HepG2 (cell line): ENCODE results near the gene GLYR1. TPM values are rescaled to one million over a fixed set of nuclear protein-coding genes. Genes with fewer than 3 reads are reported as not detected.

Source experiments
- ATAC-seq: fragments of 200-7000 bp; cut with Tn5 transposase; 3 replicates; pipeline ENCODE4 v1.9.1; 2020; ENCODE audit warnings: mild to moderate bottlenecking, moderate library complexity
- BruUV-seq: library from RNA; stranded (reverse); fragments of 400-500 nt; replicated peaks from 2 replicates; lab custom pipeline; 2021; lab: Mats Ljungman, UMichigan
- CTCF ChIA-PET: fragments of 300-600 bp; formaldehyde crosslinking; extraction: SDS; loops from one replicate; lab custom pipeline; 2021; ENCODE audit warnings: low total read pairs, inconsistent platforms, low intra/inter-chr PET ratio; lab: Yijun Ruan, JAX
- POLR2A ChIA-PET: fragments of 350-600 bp; sonication (Branson Sonifier 250); formaldehyde crosslinking; loops from one replicate; lab custom pipeline; 2020; ENCODE audit warnings: antibody characterized with exemption, inconsistent platforms; lab: Yijun Ruan, JAX
- DNase-seq: peaks from one replicate; pipeline ENCODE4 v3.0.0-alpha.2; 2015; ENCODE audit warnings: low spot score
- FAIRE-seq: peaks from 3 replicates; lab custom pipeline; 2011; peaks lifted over from hg19 to GRCh38; lab: Jason Lieb, UNC
- H2AFZ ChIP-seq: one replicate; pipeline ENCODE4 v1.6.1; 2011; ENCODE audit warnings: low read length, inconsistent platforms
- H3K27ac ChIP-seq: fragments of 300-600 bp; 3 replicates; pipeline ENCODE4 v1.8.0; 2011; ENCODE audit warnings: mixed run types, mild to moderate bottlenecking, mixed read lengths, low read length, inconsistent platforms; ENCODE audit not compliant: insufficient read depth; ENCODE audit errors: extremely low read length
- H3K27me3 ChIP-seq, 2 experiments: fragments of 200-600 bp in 1 of 2; 2 replicates in 1 of 2; 3 replicates in 1 of 2; pipeline versions ENCODE4 v1.6.0 to v1.8.0; 2011; ENCODE audit warnings: low read length in 2 of 2, mild to moderate bottlenecking in 2 of 2, moderate library complexity in 2 of 2, inconsistent platforms in 1 of 2; ENCODE audit not compliant: insufficient read depth in 2 of 2, control insufficient read depth in 1 of 2
- H3K36me3 ChIP-seq, 2 experiments: fragments of 200-600 bp in 1 of 2; replicated peaks in 1 of 2; 2 replicates in 1 of 2; 3 replicates in 1 of 2; pipeline versions ENCODE4 v1.5.1 to v1.8.0; 2011; ENCODE audit warnings: low read length in 2 of 2, inconsistent platforms in 1 of 2; ENCODE audit not compliant: insufficient read depth in 2 of 2, control insufficient read depth in 1 of 2
- H3K4me1 ChIP-seq: 2 replicates; pipeline ENCODE4 v1.5.1; 2012; ENCODE audit warnings: low read length, inconsistent platforms; ENCODE audit not compliant: insufficient read depth
- H3K4me2 ChIP-seq: 2 replicates; pipeline ENCODE4 v1.6.0; 2011; ENCODE audit warnings: low read depth, low read length, inconsistent platforms
- H3K4me3 ChIP-seq, 3 experiments: fragments of 200-600 bp in 1 of 3; sonication (generic), shearing (Covaris generic) in 1 of 3; replicated peaks in 1 of 3; 2 replicates each; pipeline ENCODE4 v1.5.1; 2011 to 2016; ENCODE audit warnings: low read length in 3 of 3, inconsistent platforms in 2 of 3, low read depth in 2 of 3, mild to moderate bottlenecking in 2 of 3, control low read depth in 1 of 3, mixed read lengths in 1 of 3; ENCODE audit not compliant: insufficient read depth in 1 of 3
- H3K79me2 ChIP-seq: one replicate; pipeline ENCODE4 v1.6.1; 2011; ENCODE audit warnings: low read length, inconsistent platforms; ENCODE audit not compliant: insufficient read depth
- H3K9ac ChIP-seq: 2 replicates; pipeline ENCODE4 v1.6.0; 2011; ENCODE audit warnings: mild to moderate bottlenecking, low read depth, low read length, inconsistent platforms; ENCODE audit not compliant: insufficient read depth
- H3K9me3 ChIP-seq: 2 replicates; pipeline ENCODE4 v1.5.1; 2012; ENCODE audit warnings: mild to moderate bottlenecking, low read length
- H4K20me1 ChIP-seq: 2 replicates; pipeline ENCODE4 v1.6.0; 2011; ENCODE audit warnings: inconsistent platforms, mild to moderate bottlenecking, low read length, moderate library complexity; ENCODE audit not compliant: insufficient read depth
- ARID2 ChIP-seq: sonication (generic); formaldehyde crosslinking; IDR thresholded peaks from 2 replicates; pipeline ENCODE4 v1.8.1; 2022; ENCODE audit warnings: mild to moderate bottlenecking, missing genetic modification reagents, borderline replicate concordance
- HNF4A ChIP-seq: sonication (generic); formaldehyde crosslinking; IDR thresholded peaks from 2 replicates; pipeline ENCODE4 v1.4.0; 2020; ENCODE audit warnings: missing genetic modification reagents
- JUN ChIP-seq: sonication (generic); formaldehyde crosslinking; IDR thresholded peaks from 2 replicates; pipeline ENCODE4 v1.4.0; 2020; ENCODE audit warnings: mild to moderate bottlenecking, missing genetic modification reagents
- KDM1A ChIP-seq: IDR thresholded peaks from 2 replicates; pipeline ENCODE4 v1.6.1; 2016; ENCODE audit warnings: missing compliant biosample characterization
- KMT2A ChIP-seq: sonication (generic); formaldehyde crosslinking; IDR thresholded peaks from 2 replicates; pipeline ENCODE4 v1.4.0; 2020; ENCODE audit warnings: missing genetic modification reagents
- MAZ ChIP-seq, 2 experiments: sonication (generic) in 1 of 2; formaldehyde crosslinking in 1 of 2; IDR thresholded peaks; 2 replicates each; pipeline versions ENCODE4 v1.5.0 to v1.6.1; 2012 to 2020; ENCODE audit warnings: low read depth in 2 of 2, mild to moderate bottlenecking in 2 of 2, borderline replicate concordance in 1 of 2, improper control_type of control experiment in 1 of 2, low read length in 1 of 2, missing genetic modification reagents in 1 of 2, moderate library complexity in 1 of 2
- NFIC ChIP-seq: IDR thresholded peaks from 2 replicates; pipeline ENCODE4 v1.6.1; 2012; ENCODE audit warnings: mild to moderate bottlenecking, low read length, inconsistent platforms
- SIX1 ChIP-seq: sonication (generic); formaldehyde crosslinking; IDR thresholded peaks from 2 replicates; pipeline ENCODE4 v1.4.0; 2020; ENCODE audit warnings: missing genetic modification reagents, borderline replicate concordance
- TCF12 ChIP-seq, 2 experiments: fragments of 450-650 bp in 1 of 2; sonication (generic) in 1 of 2; formaldehyde crosslinking in 1 of 2; IDR thresholded peaks; 2 replicates each; pipeline versions ENCODE4 v1.6.1 to v1.8.0; 2017 to 2022; ENCODE audit warnings: antibody characterized with exemption in 1 of 2, mild to moderate bottlenecking in 1 of 2, missing genetic modification reagents in 1 of 2, moderate library complexity in 1 of 2
- TOPORS ChIP-seq: sonication (generic); formaldehyde crosslinking; IDR thresholded peaks from 2 replicates; pipeline ENCODE4 v1.8.0; 2023; ENCODE audit warnings: mild to moderate bottlenecking, missing genetic modification reagents
- ZNF441 ChIP-seq: sonication (generic); formaldehyde crosslinking; IDR thresholded peaks from 2 replicates; pipeline ENCODE4 v1.7.0; 2021; ENCODE audit warnings: missing genetic modification reagents, borderline replicate concordance
- ZNF512B ChIP-seq: sonication (generic); formaldehyde crosslinking; IDR thresholded peaks from 2 replicates; pipeline ENCODE4 v1.5.1; 2020; ENCODE audit warnings: missing genetic modification reagents, mild to moderate bottlenecking, borderline replicate concordance
- ZNF770 ChIP-seq: sonication (generic); formaldehyde crosslinking; IDR thresholded peaks from 2 replicates; pipeline ENCODE4 v1.5.0; 2020; ENCODE audit warnings: mild to moderate bottlenecking, missing genetic modification reagents
- WGBS: methylation state at CpG from one replicate; pipeline ENCODE4 v1.1.6; 2017; ENCODE audit warnings: low lambda C conversion rate; 5-methylcytosine and 5-hydroxymethylcytosine counted together
- in situ Hi-C: cut with HindIII; loops from 2 replicates; pipeline ENCODE4 v1.10.0; 2017; ENCODE audit warnings: low pct_unique_long_range_greater_than_20kb; ENCODE audit not compliant: extremely low pct_ligation_motif_present
- intact Hi-C: fragments of 100-400 bp; cut with micrococcal nuclease; formaldehyde crosslinking; loops from one replicate; pipeline ENCODE4 v1.10.0; 2022; ENCODE audit not compliant: unreplicated experiment
- polyA plus RNA-seq, 8 experiments: library from polyadenylated mRNA; depleted of rRNA in 3 of 8; stranded (reverse) in 7 of 8; unstranded in 1 of 8; fragments of >200 nt; fragmentation: Illumina TruSeq in 4 of 8; extraction: Trizol in 4 of 8; gene quantifications; 2 replicates each; pipeline versions ENCODE4 v1.2.1 to v1.2.3, GENCODE V29; 2011 to 2016; ENCODE audit warnings: low read depth in 4 of 8, missing spikeins in 1 of 8, mixed read lengths in 1 of 8; ENCODE audit not compliant: insufficient read depth in 1 of 8
- total RNA-seq, 5 experiments: library from RNA; depleted of rRNA; stranded (reverse); fragments of >200 nt; fragmentation: Illumina TruSeq; extraction: Trizol; gene quantifications; 2 replicates each; pipeline ENCODE4 v1.2.3, GENCODE V29; 2016; ENCODE audit warnings: low read depth in 1 of 5
- TF ChIP-seq, protein P1 (sequence below): IDR thresholded peaks from 2 replicates; pipeline ENCODE4 v1.6.1; 2016; ENCODE audit warnings: mild to moderate bottlenecking, missing biosample characterization, missing genetic modification reagents

GLYR1 gene
- total and polyA plus RNA-seq, 2 of the 13 experiments (the other 11 are each of a cell fraction or from before 2014, with no cell fraction given): 28.3 to 48.7 TPM

GRCh38 chr16:4769306-4769638, 77.8 kb downstream of the GLYR1 start (continued):
- no peak for TF ChIP-seq ZNF770 (CRISPR knock-in tag)
- 0 out of 2 replicates have a peak, but pooled peaks have one; percentile 3 for TF ChIP-seq KMT2A
- TF ChIP-seq HNF4A (CRISPR knock-in tag): peak; percentile 34; the same call in 1 of the 2 replicates
- TF ChIP-seq KDM1A (CRISPR knock-in tag): 0 out of 2 replicates have a peak, but pooled peaks have one; percentile 69
- no peak for TF ChIP-seq TOPORS (CRISPR knock-in tag)
- TF ChIP-seq SIX1 (CRISPR knock-in tag): 0 out of 2 replicates have a peak, but pooled peaks have one; percentile 62
- TF ChIP-seq MAZ (IDR thresholded peaks at IDR 0.05; ENCODE audit: borderline replicate concordance, low read depth, low read length): no peak
- TF ChIP-seq MAZ (CRISPR knock-in tag; IDR thresholded peaks at IDR 0.05; ENCODE audit: low read depth): no peak

DNA sequence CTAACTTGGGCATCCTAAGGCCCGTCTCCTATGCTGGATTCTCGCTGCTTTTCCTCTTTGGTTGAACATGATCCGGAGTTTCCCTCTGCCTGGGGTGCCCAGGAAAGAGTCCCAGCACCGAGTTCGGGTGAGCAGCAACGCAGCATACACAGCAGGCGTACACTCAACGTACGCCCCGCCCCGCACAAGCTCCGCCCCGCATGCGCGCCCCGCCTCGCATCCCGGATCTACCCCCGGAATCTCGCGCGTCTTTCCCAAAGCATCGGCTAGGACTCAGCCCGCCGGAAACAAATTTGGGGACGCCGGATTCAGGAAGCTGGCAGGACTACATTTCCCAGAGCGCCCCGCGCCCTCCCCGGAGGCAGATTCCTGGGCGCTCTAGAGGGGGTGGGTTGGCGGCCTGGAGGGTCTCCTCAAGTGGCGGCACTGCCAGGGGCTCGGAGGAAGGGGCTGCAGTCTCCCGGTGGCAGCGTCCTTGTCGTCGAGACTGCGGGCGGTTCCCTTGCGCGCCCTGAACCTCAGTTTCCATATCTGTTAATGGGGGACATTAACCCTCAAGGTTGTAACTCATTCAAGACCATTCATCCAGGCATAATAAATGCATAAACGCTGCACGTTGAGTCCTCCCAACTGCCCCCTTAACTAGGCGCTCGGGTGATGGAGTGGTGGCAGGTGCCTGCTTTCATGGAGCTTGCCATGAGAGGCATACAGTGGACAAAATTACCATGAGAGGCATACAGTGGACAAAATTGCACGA, 78.4 kb downstream of the GLYR1 start:
- Histone ChIP-seq H4K20me1 (no peaks in the 10 kb centered on the region), H3K9me3 (no peaks in the 10 kb centered on the region), H3K79me2 (peaks cover 17% of the 10 kb centered on the region), H3K4me1 (peaks cover 47% of the 10 kb centered on the region), H3K9ac (peak overlapping the region; percentile 92), H3K4me2 (peak overlapping the region; percentile 99), H3K36me3 (peaks cover 2 to 10% of the 10 kb centered on the region in 2 experiments; a peak in 3 of 5 replicates), H3K27me3 (no peaks in the 10 kb centered on the region; a peak in 2 of 5 replicates), H3K27ac (peak overlapping the region; percentile 77), H3K4me3 (peak overlapping the region; percentile 79 to 92 (median 91)), H2AFZ (peak overlapping the region; percentile 60)
- WGBS: 2% methylated on average over 32 of the region's 48 CpGs
- ChIA-PET CTCF (no interaction called here), POLR2A (interaction anchor here (0.6 to 3.1 kb wide), 20 partner anchors 11 to 266 kb away, joined by 3 to 40 read pairs (median 4); partner anchors contain the start of genes ANKS3, DNAAF8, PPL and ROGDI)
- peak; percentile 71 for FAIRE-seq
- intact Hi-C loops: loop anchor here (2.0 to 5.0 kb wide), 2 partner anchors 49 to 190 kb away; partner anchors contain the start of gene SEC14L5
- ATAC-seq: peak; percentile 78
- BruUV-seq: no TSS peak
- in situ Hi-C loops: no loop called here
- peak; percentile 93 for DNase-seq
- TF ChIP-seq ZNF441 (CRISPR knock-in tag) (no peak), TCF12 (IDR thresholded peaks at IDR 0.05) (no peak), TCF12 (CRISPR knock-in tag; IDR thresholded peaks at IDR 0.05) (0 out of 2 replicates have a peak, but pooled peaks have one; percentile 28), JUN (CRISPR knock-in tag) (no peak), ZNF512B (no peak), NFIC (no peak), ARID2 (no peak)
- TF ChIP-seq, protein P1, sequence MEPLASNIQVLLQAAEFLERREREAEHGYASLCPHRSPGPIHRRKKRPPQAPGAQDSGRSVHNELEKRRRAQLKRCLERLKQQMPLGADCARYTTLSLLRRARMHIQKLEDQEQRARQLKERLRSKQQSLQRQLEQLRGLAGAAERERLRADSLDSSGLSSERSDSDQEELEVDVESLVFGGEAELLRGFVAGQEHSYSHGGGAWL (CRISPR knock-in tag): 0 out of 2 replicates have a peak, but pooled peaks have one; percentile 31
